RWPE2 (cell line): ENCODE results near the gene F2.

Experiments used
- ATAC-seq: fragments of 200-7000 bp; cut with Tn5 transposase; 3 replicates; pipeline ENCODE4 v1.9.1; 2021; ENCODE audit warnings: low read depth
- DNase-seq: peaks from one replicate; pipeline ENCODE4 v3.0.0-alpha.2; 2020; ENCODE audit warnings: low spot score
- H3K27ac ChIP-seq: fragments of 450-650 bp; 2 replicates; pipeline ENCODE4 v1.5.1; 2017; ENCODE audit warnings: mild to moderate bottlenecking; ENCODE audit not compliant: poor library complexity, severe bottlenecking
- H3K27me3 ChIP-seq: fragments of 250-450 bp; sonication (Bioruptor Pico); 2 replicates; pipeline ENCODE4 v1.5.1; 2021; ENCODE audit warnings: mild to moderate bottlenecking, moderate library complexity; ENCODE audit not compliant: insufficient read depth, poor library complexity, severe bottlenecking
- H3K36me3 ChIP-seq: fragments of 250-450 bp; sonication (Bioruptor Pico); 2 replicates; pipeline ENCODE4 v1.5.1; 2020; ENCODE audit warnings: low read depth, mild to moderate bottlenecking, moderate library complexity
- H3K4me1 ChIP-seq: fragments of 250-450 bp; sonication (Bioruptor Pico); 2 replicates; pipeline ENCODE4 v1.5.1; 2021; ENCODE audit warnings: mild to moderate bottlenecking, moderate library complexity; ENCODE audit not compliant: insufficient read depth, poor library complexity, severe bottlenecking
- H3K4me3 ChIP-seq: fragments of 250-450 bp; sonication (Bioruptor Pico); 2 replicates; pipeline ENCODE4 v1.5.1; 2021; ENCODE audit warnings: mild to moderate bottlenecking, moderate library complexity; ENCODE audit not compliant: severe bottlenecking
- H3K9me3 ChIP-seq: fragments of 250-450 bp; sonication (Bioruptor Pico); 2 replicates; pipeline ENCODE4 v1.5.1; 2021; ENCODE audit warnings: mild to moderate bottlenecking, moderate library complexity; ENCODE audit not compliant: severe bottlenecking
- CTCF ChIP-seq: fragments of 450-650 bp; IDR thresholded peaks from one replicate; pipeline ENCODE4 v1.5.1; 2017; ENCODE audit warnings: mild to moderate bottlenecking, moderate library complexity; ENCODE audit not compliant: poor library complexity, severe bottlenecking

F2 gene

GRCh38 chr11:46759196-46759595 lies 40.2 kb downstream of the F2 start:
- Histone ChIP-seq H3K27me3 (no peaks in the 10 kb centered on the region), H3K27ac (no peak overlapping the region), H3K9me3 (no peaks in the 10 kb centered on the region), H3K4me1 (no peaks in the 10 kb centered on the region), H3K4me3 (no peak overlapping the region), H3K36me3 (peaks cover 98% of the 10 kb centered on the region)
- DNase-seq = no peak
- no peak for ATAC-seq
- TF ChIP-seq CTCF = no peak

- no peak for ATAC-seq
- H3K9me3 ChIP-seq = no peaks in the 10 kb centered on the region
- no peaks in the 10 kb centered on the region for H3K4me1 ChIP-seq
- DNase-seq = no peak
- H3K4me3 ChIP-seq = no peak overlapping the region
- TF ChIP-seq CTCF = no peak
- H3K36me3 ChIP-seq = peaks cover 98% of the 10 kb centered on the region
- no peak overlapping the region for H3K27ac ChIP-seq
- H3K27me3 ChIP-seq = no peaks in the 10 kb centered on the region
Observed at GRCh38 chr11:46760429-46761128, 41.6 kb downstream of the F2 start.

GRCh38 chr11:46761807-46762206 lies 42.8 kb downstream of the F2 start:
- Histone ChIP-seq H3K36me3 (peaks cover 98% of the 10 kb centered on the region), H3K27ac (no peak overlapping the region), H3K27me3 (no peaks in the 10 kb centered on the region), H3K4me3 (no peak overlapping the region), H3K4me1 (no peaks in the 10 kb centered on the region), H3K9me3 (no peaks in the 10 kb centered on the region)
- no peak for ATAC-seq
- DNase-seq = no peak
- TF ChIP-seq CTCF = no peak

- H3K9me3 ChIP-seq = no peaks in the 10 kb centered on the region
- no peaks in the 10 kb centered on the region for H3K4me1 ChIP-seq
- no peaks in the 10 kb centered on the region for H3K27me3 ChIP-seq
- ATAC-seq (no peak), DNase-seq (no peak)
- no peak overlapping the region for H3K4me3 ChIP-seq
- H3K27ac ChIP-seq = no peak overlapping the region
- no peak for TF ChIP-seq CTCF
- H3K36me3 ChIP-seq = peaks cover 98% of the 10 kb centered on the region
Observed at GRCh38 chr11:46762248-46762647, 43.2 kb downstream of the F2 start.

- DNase-seq (no peak), ATAC-seq (no peak)
- H3K27me3 ChIP-seq = no peaks in the 10 kb centered on the region
- H3K9me3 ChIP-seq = no peaks in the 10 kb centered on the region
- H3K4me1 ChIP-seq = no peaks in the 10 kb centered on the region
- no peak overlapping the region for H3K4me3 ChIP-seq
- H3K36me3 ChIP-seq = peaks cover 100% of the 10 kb centered on the region
- TF ChIP-seq CTCF = no peak
- no peak overlapping the region for H3K27ac ChIP-seq
Observed at GRCh38 chr11:46766656-46767055, 47.6 kb downstream of the F2 start.
